Keratinocyte (primary cell): ENCODE results near the gene BUD31. TPM values are rescaled to one million over a fixed set of nuclear protein-coding genes. Genes with fewer than 3 reads are reported as not detected.
"Not testable (repeated sequence)": the region's sequence is repeated elsewhere in the genome, so short reads cannot be mapped to it uniquely, and the experiment has no call there.

ENCODE experiments used
- DNase-seq: peaks from one replicate; pipeline ENCODE4 v3.0.0-alpha.2; 2011; ENCODE audit warnings: low read depth, missing footprints, low spot score
- FAIRE-seq: peaks from 2 replicates; lab custom pipeline; 2011; peaks lifted over from hg19 to GRCh38; lab: Jason Lieb, UNC
- H2AFZ ChIP-seq: 2 replicates; pipeline ENCODE4 v1.6.0; 2012; ENCODE audit warnings: low read length, control low read depth, inconsistent platforms; ENCODE audit not compliant: control insufficient read depth
- H3K27ac ChIP-seq: 2 replicates; pipeline ENCODE4 v1.5.1; 2011; ENCODE audit warnings: low read length; ENCODE audit not compliant: control insufficient read depth, insufficient read depth
- H3K27me3 ChIP-seq: 3 replicates; pipeline ENCODE4 v1.6.0; 2011; ENCODE audit warnings: low read length; ENCODE audit not compliant: control insufficient read depth, insufficient read depth; ENCODE audit errors: extremely low read depth
- H3K36me3 ChIP-seq, 2 experiments: 2 replicates in 1 of 2; 3 replicates in 1 of 2; pipeline ENCODE4 v1.5.1; 2011; ENCODE audit warnings: low read length in 2 of 2, mild to moderate bottlenecking in 1 of 2; ENCODE audit not compliant: control insufficient read depth in 2 of 2, insufficient read depth in 2 of 2; ENCODE audit errors: extremely low read depth in 1 of 2
- H3K4me1 ChIP-seq: 3 replicates; pipeline ENCODE4 v1.5.1; 2011; ENCODE audit warnings: low read length; ENCODE audit not compliant: control insufficient read depth, insufficient read depth; ENCODE audit errors: extremely low read depth
- H3K4me2 ChIP-seq: 3 replicates; pipeline ENCODE4 v1.6.0; 2011; ENCODE audit warnings: low read depth, low read length; ENCODE audit not compliant: control insufficient read depth, insufficient read depth; ENCODE audit errors: extremely low read depth
- H3K4me3 ChIP-seq, 3 experiments: fragments of 200-600 bp in 1 of 3; sonication (generic) in 1 of 3; 2 replicates in 2 of 3; 3 replicates in 1 of 3; pipeline ENCODE4 v1.5.1; 2011 to 2016; ENCODE audit warnings: low read length in 3 of 3, mild to moderate bottlenecking in 3 of 3, control low read depth in 2 of 3, inconsistent platforms in 1 of 3, low read depth in 1 of 3, mixed read lengths in 1 of 3, mixed run types in 1 of 3, moderate library complexity in 1 of 3; ENCODE audit not compliant: control insufficient read depth in 2 of 3, insufficient read depth in 2 of 3; ENCODE audit errors: extremely low read depth in 1 of 3
- H3K79me2 ChIP-seq: 2 replicates; pipeline ENCODE4 v1.6.0; 2012; ENCODE audit warnings: low read length; ENCODE audit not compliant: control insufficient read depth, insufficient read depth
- H3K9ac ChIP-seq: 3 replicates; pipeline ENCODE4 v1.6.0; 2011; ENCODE audit warnings: low read length; ENCODE audit not compliant: control insufficient read depth, insufficient read depth; ENCODE audit errors: extremely low read depth
- H3K9me1 ChIP-seq: 3 replicates; pipeline ENCODE4 v1.6.0; 2011; ENCODE audit warnings: low read length; ENCODE audit not compliant: control insufficient read depth, insufficient read depth; ENCODE audit errors: extremely low read depth
- H3K9me3 ChIP-seq: 2 replicates; pipeline ENCODE4 v1.5.1; 2012; ENCODE audit warnings: low read depth, low read length; ENCODE audit not compliant: control insufficient read depth
- H4K20me1 ChIP-seq: 3 replicates; pipeline ENCODE4 v1.6.0; 2011; ENCODE audit warnings: low read length; ENCODE audit not compliant: control insufficient read depth, insufficient read depth; ENCODE audit errors: extremely low read depth
- EZH2 ChIP-seq: IDR thresholded peaks from one replicate; pipeline ENCODE4 v1.6.1; 2012; ENCODE audit warnings: inconsistent platforms, mild to moderate bottlenecking, low read length, moderate library complexity
- dilution Hi-C: fragments of 300-500 bp; cut with MboI; formaldehyde crosslinking; loops from one replicate; pipeline ENCODE4 v1.7.0; 2020; ENCODE audit warnings: low sequenced_read_pairs; ENCODE audit not compliant: extremely low pct_ligation_motif_present
- polyA plus RNA-seq, 5 experiments: library from polyadenylated mRNA; depleted of rRNA in 3 of 5; stranded (reverse) in 3 of 5; stranded (forward) in 1 of 5; unstranded in 1 of 5; fragments of >200 nt; gene quantifications; 1 replicate in 1 of 5; 2 replicates in 3 of 5; 3 replicates in 1 of 5; pipeline versions ENCODE4 v1.2.1 to v1.2.3, GENCODE V29; 2011 to 2012; ENCODE audit warnings: missing spikeins in 2 of 5, low read depth in 1 of 5, low replicate concordance in 1 of 5
- TF ChIP-seq, protein P1 (sequence below), 3 experiments: IDR thresholded peaks in 1 of 3; conservative IDR thresholded peaks in 1 of 3; optimal IDR thresholded peaks in 1 of 3; 2 replicates in 2 of 3; 3 replicates in 1 of 3; pipeline versions ENCODE3 to v1.5.1; 2011; ENCODE audit warnings: low read length in 3 of 3, mild to moderate bottlenecking in 3 of 3, moderate library complexity in 2 of 3, control low read depth in 1 of 3, inconsistent platforms in 1 of 3; ENCODE audit not compliant: insufficient read depth in 2 of 3; ENCODE audit errors: extremely low read depth in 1 of 3

BUD31 gene
- polyA plus RNA-seq, 1 donor (not counting 4 experiments of a cell fraction or from before 2014, with no cell fraction given), result 73.3 TPM

DNA sequence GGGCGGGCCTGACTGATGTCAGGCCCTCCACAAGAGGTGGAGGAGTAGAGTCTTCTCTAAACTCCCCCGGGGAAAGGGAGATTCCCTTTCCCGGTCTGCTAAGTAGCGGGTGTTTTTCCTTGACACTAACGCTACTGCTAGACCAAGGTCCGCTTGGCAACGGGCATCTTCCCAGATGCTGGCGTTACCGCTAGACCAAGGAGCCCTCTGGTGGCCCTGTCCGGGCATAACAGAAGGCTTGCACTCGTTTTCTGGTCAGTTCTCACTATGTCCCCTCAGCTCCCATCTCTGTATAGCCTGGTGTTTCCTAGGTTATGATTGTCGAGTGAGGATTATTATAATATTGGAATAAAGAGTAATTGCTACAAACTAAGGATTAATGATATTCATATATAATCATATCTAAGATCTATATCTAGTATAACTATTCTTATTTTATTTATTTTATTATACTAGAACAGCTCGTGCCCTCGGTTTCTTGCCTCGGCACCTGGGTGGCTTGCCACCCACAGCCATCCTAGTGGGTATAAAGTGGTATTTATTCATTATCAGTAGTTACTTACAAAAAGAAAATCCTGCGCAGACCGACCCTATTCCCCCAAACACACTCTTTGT lies 6.9 kb downstream of the BUD31 start:
- Histone ChIP-seq H3K79me2 (peaks cover 20% of the 10 kb centered on the region), H3K36me3 (peaks cover 45 to 47% of the 10 kb centered on the region in 2 experiments)
- H4K20me1 ChIP-seq, H3K4me3 ChIP-seq, H3K9me3 ChIP-seq, H3K27ac ChIP-seq, H3K9me1 ChIP-seq, H3K4me2 ChIP-seq, dilution Hi-C loops, H3K9ac ChIP-seq, DNase-seq, H2AFZ ChIP-seq, H3K4me1 ChIP-seq, FAIRE-seq, H3K27me3 ChIP-seq: not testable (repeated sequence)
- TF ChIP-seq, protein P1, sequence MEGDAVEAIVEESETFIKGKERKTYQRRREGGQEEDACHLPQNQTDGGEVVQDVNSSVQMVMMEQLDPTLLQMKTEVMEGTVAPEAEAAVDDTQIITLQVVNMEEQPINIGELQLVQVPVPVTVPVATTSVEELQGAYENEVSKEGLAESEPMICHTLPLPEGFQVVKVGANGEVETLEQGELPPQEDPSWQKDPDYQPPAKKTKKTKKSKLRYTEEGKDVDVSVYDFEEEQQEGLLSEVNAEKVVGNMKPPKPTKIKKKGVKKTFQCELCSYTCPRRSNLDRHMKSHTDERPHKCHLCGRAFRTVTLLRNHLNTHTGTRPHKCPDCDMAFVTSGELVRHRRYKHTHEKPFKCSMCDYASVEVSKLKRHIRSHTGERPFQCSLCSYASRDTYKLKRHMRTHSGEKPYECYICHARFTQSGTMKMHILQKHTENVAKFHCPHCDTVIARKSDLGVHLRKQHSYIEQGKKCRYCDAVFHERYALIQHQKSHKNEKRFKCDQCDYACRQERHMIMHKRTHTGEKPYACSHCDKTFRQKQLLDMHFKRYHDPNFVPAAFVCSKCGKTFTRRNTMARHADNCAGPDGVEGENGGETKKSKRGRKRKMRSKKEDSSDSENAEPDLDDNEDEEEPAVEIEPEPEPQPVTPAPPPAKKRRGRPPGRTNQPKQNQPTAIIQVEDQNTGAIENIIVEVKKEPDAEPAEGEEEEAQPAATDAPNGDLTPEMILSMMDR (optimal IDR thresholded peaks at IDR 0.05 in 1 of 3, IDR thresholded peaks at IDR 0.05 in 1 of 3, conservative IDR thresholded peaks at IDR 0.05 in 1 of 3; ENCODE audit: extremely low read depth in 1 of 3, insufficient read depth in 2 of 3, low read length in 3 of 3), result peak; percentile 37 to 65 (median 48)

GRCh38 chr7:99418260-99418659 lies 9.5 kb downstream of the BUD31 start:
- dilution Hi-C loops, result no loop called here
- Histone ChIP-seq H3K79me2 (no peaks in the 10 kb centered on the region), H3K4me1 (no peaks in the 10 kb centered on the region), H3K4me3 (no peak overlapping the region), H3K9me1 (no peaks in the 10 kb centered on the region), H3K27ac (no peak overlapping the region), H2AFZ (no peak overlapping the region), H3K27me3 (no peaks in the 10 kb centered on the region), H3K9ac (no peak overlapping the region), H3K9me3 (no peaks in the 10 kb centered on the region), H3K4me2 (no peak overlapping the region), H3K36me3 (peaks cover 31 to 38% of the 10 kb centered on the region in 2 experiments), H4K20me1 (peaks cover 4% of the 10 kb centered on the region)
- TF ChIP-seq EZH2, result no peak
- TF ChIP-seq, protein P1 (optimal IDR thresholded peaks at IDR 0.05 in 1 of 3, IDR thresholded peaks at IDR 0.05 in 1 of 3, conservative IDR thresholded peaks at IDR 0.05 in 1 of 3; ENCODE audit: extremely low read depth in 1 of 3, insufficient read depth in 2 of 3, low read length in 3 of 3), result no peak
- DNase-seq, result no peak
- FAIRE-seq, result no peak
